Mesenchymal stem cell (in vitro differentiated cells and primary cell): ENCODE measurements around the gene CEP97.
"Not testable (repeated sequence)": the region's sequence is repeated elsewhere in the genome, so short reads cannot be mapped to it uniquely, and the experiment has no call there.

Experiments
- DNase-seq: peaks from one replicate; pipeline ENCODE4 v3.0.0-alpha.2; 2013
- H2AFZ ChIP-seq: one replicate; pipeline ENCODE4 v1.6.1; 2013; ENCODE audit warnings: low read depth, mild to moderate bottlenecking, control low read depth, inconsistent platforms, low read length, moderate library complexity
- H2AK5ac ChIP-seq: 2 replicates; pipeline ENCODE4 v1.6.1; 2013; ENCODE audit warnings: low read length, moderate library complexity, mild to moderate bottlenecking, inconsistent platforms; ENCODE audit not compliant: severe bottlenecking
- H2BK120ac ChIP-seq: one replicate; pipeline ENCODE4 v1.6.1; 2013; ENCODE audit warnings: low read depth, mild to moderate bottlenecking, inconsistent platforms, low read length, moderate library complexity
- H2BK12ac ChIP-seq, 2 experiments: one replicate each; pipeline ENCODE4 v1.6.1; 2013; ENCODE audit warnings: inconsistent platforms in 2 of 2, low read length in 2 of 2, mild to moderate bottlenecking in 2 of 2, moderate library complexity in 2 of 2, control low read depth in 1 of 2
- H2BK15ac ChIP-seq: one replicate; pipeline ENCODE4 v1.6.1; 2013; ENCODE audit warnings: mild to moderate bottlenecking, low read depth, inconsistent platforms; ENCODE audit not compliant: poor library complexity, severe bottlenecking
- H2BK5ac ChIP-seq: 2 replicates; pipeline ENCODE4 v1.6.1; 2013; ENCODE audit warnings: low read depth, mild to moderate bottlenecking, low read length, control low read depth, inconsistent platforms; ENCODE audit not compliant: poor library complexity, severe bottlenecking
- H3K14ac ChIP-seq, 2 experiments: one replicate each; pipeline ENCODE4 v1.6.1; 2013; ENCODE audit warnings: inconsistent platforms in 2 of 2, low read length in 2 of 2, control low read depth in 1 of 2, mild to moderate bottlenecking in 1 of 2, moderate library complexity in 1 of 2
- H3K18ac ChIP-seq, 2 experiments: one replicate each; pipeline ENCODE4 v1.6.1; 2013; ENCODE audit warnings: inconsistent platforms in 2 of 2, low read length in 2 of 2, control low read depth in 1 of 2, low read depth in 1 of 2, mild to moderate bottlenecking in 1 of 2
- H3K23ac ChIP-seq, 2 experiments: one replicate each; pipeline ENCODE4 v1.6.1; 2013; ENCODE audit warnings: inconsistent platforms in 2 of 2, low read length in 2 of 2, mild to moderate bottlenecking in 2 of 2, moderate library complexity in 2 of 2, control low read depth in 1 of 2
- H3K27ac ChIP-seq: 2 replicates; pipeline ENCODE4 v1.5.1; 2013; ENCODE audit warnings: mild to moderate bottlenecking, moderate library complexity, low read length, control low read depth, inconsistent platforms; ENCODE audit not compliant: poor library complexity, severe bottlenecking
- H3K27me3 ChIP-seq, 2 experiments: 2 replicates each; pipeline versions ENCODE4 v1.6.1 to v1.7.0; 2013; ENCODE audit warnings: low read length in 2 of 2, mild to moderate bottlenecking in 2 of 2, moderate library complexity in 2 of 2, control low read depth in 1 of 2, inconsistent platforms in 1 of 2; ENCODE audit not compliant: control insufficient read depth in 1 of 2, insufficient read depth in 1 of 2
- H3K36me3 ChIP-seq, 2 experiments: 2 replicates each; pipeline versions ENCODE4 v1.6.1 to v1.7.0; 2013; ENCODE audit warnings: low read length in 2 of 2, control low read depth in 1 of 2, inconsistent platforms in 1 of 2, low read depth in 1 of 2, mild to moderate bottlenecking in 1 of 2; ENCODE audit not compliant: insufficient read depth in 2 of 2, control insufficient read depth in 1 of 2
- H3K4ac ChIP-seq, 2 experiments: one replicate each; pipeline ENCODE4 v1.6.1; 2013; ENCODE audit warnings: inconsistent platforms in 2 of 2, low read length in 2 of 2, mild to moderate bottlenecking in 2 of 2, moderate library complexity in 2 of 2, control low read depth in 1 of 2, low read depth in 1 of 2
- H3K4me1 ChIP-seq: 2 replicates; pipeline ENCODE4 v1.6.1; 2013; ENCODE audit warnings: low read depth, low read length, control low read depth; ENCODE audit not compliant: control insufficient read depth, insufficient read depth
- H3K4me2 ChIP-seq: 2 replicates; pipeline ENCODE4 v1.6.1; 2013; ENCODE audit warnings: low read length, mild to moderate bottlenecking, inconsistent platforms; ENCODE audit not compliant: poor library complexity, severe bottlenecking
- H3K4me3 ChIP-seq, 2 experiments: 2 replicates each; pipeline versions ENCODE4 v1.5.1 to v1.7.0; 2013; ENCODE audit warnings: low read length in 2 of 2, mild to moderate bottlenecking in 2 of 2, control low read depth in 1 of 2, low read depth in 1 of 2; ENCODE audit not compliant: insufficient read depth in 1 of 2
- H3K79me1 ChIP-seq: replicated peaks from 2 replicates; pipeline ENCODE4 v1.6.1; 2013; ENCODE audit warnings: mild to moderate bottlenecking, control low read depth, low read length, inconsistent platforms; ENCODE audit not compliant: poor library complexity, severe bottlenecking
- H3K9ac ChIP-seq: 2 replicates; pipeline ENCODE4 v1.7.0; 2013; ENCODE audit warnings: mild to moderate bottlenecking, low read length, moderate library complexity
- H3K9me3 ChIP-seq: 2 replicates; pipeline ENCODE4 v1.7.0; 2013; ENCODE audit warnings: mild to moderate bottlenecking, low read length; ENCODE audit not compliant: control insufficient read depth
- H4K8ac ChIP-seq: one replicate; pipeline ENCODE4 v1.6.1; 2013; ENCODE audit warnings: inconsistent platforms, mild to moderate bottlenecking, low read length, moderate library complexity
- H4K91ac ChIP-seq: one replicate; pipeline ENCODE4 v1.6.1; 2013; ENCODE audit warnings: mild to moderate bottlenecking, low read length, inconsistent platforms
- WGBS: methylation state at CpG from one replicate; pipeline ENCODE4 v1.1.7; 2013; ENCODE audit warnings: mixed read lengths; 5-methylcytosine and 5-hydroxymethylcytosine counted together

The CEP97 gene

DNA sequence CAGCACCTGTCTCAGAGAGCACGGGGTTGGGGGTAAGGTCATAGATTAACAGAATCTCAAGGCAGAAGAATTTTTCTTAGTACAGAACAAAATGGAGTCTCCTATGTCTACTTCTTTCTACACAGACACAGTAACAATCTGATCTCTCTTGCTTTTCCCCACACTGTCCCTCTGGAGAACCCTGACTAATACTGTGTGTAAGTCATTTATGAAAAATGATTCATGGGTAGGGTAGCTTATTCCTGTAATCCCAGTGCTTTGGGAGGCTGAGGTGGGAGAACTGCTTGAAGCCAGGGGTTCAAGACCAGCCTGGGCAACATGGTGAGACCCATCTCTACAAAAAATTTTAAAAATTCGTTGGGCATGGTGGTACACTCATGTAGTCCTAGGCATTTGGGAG, 19.8 kb upstream of the CEP97 start:
- not testable (repeated sequence) for H3K18ac ChIP-seq, H2AK5ac ChIP-seq, H3K4me1 ChIP-seq, H2BK12ac ChIP-seq, H3K14ac ChIP-seq, DNase-seq, H2BK120ac ChIP-seq, H3K4ac ChIP-seq, H3K79me1 ChIP-seq, H3K27ac ChIP-seq, H3K9me3 ChIP-seq, H3K23ac ChIP-seq, H2BK15ac ChIP-seq, H3K27me3 ChIP-seq, H3K4me3 ChIP-seq, H3K36me3 ChIP-seq, H2BK5ac ChIP-seq, H4K8ac ChIP-seq, H2AFZ ChIP-seq, H4K91ac ChIP-seq, H3K4me2 ChIP-seq, H3K9ac ChIP-seq
- WGBS = 57% methylated on average over 1 of the region's 2 CpGs

- H3K18ac ChIP-seq = no peak overlapping the region
- H2BK5ac ChIP-seq = no peak overlapping the region
- H2AFZ ChIP-seq = no peak overlapping the region
- no peak overlapping the region for H2AK5ac ChIP-seq
- no peaks in the 10 kb centered on the region for H3K4me1 ChIP-seq
- H3K4me2 ChIP-seq = no peak overlapping the region
- H2BK15ac ChIP-seq = no peak overlapping the region
- 90% methylated on average over 3 of the region's 4 CpGs for WGBS
- H3K14ac ChIP-seq = no peak overlapping the region
- H4K8ac ChIP-seq = no peak overlapping the region
- no peak overlapping the region for H3K4ac ChIP-seq
- no peaks in the 10 kb centered on the region for H3K79me1 ChIP-seq
- no peak for DNase-seq
- H2BK120ac ChIP-seq = no peak overlapping the region
- H2BK12ac ChIP-seq = no peak overlapping the region
- H3K9me3 ChIP-seq = no peaks in the 10 kb centered on the region
- no peak overlapping the region for H4K91ac ChIP-seq
- H3K36me3 ChIP-seq = no peaks in the 10 kb centered on the region
- no peak overlapping the region for H3K23ac ChIP-seq
- H3K27ac ChIP-seq = no peak overlapping the region
- peaks cover 0 to 3% of the 10 kb centered on the region in 2 experiments for H3K27me3 ChIP-seq
- H3K4me3 ChIP-seq = no peak overlapping the region
- no peak overlapping the region for H3K9ac ChIP-seq
Measured at GRCh38 chr3:101709126-101709525, 15.3 kb upstream of the CEP97 start.

DNA sequence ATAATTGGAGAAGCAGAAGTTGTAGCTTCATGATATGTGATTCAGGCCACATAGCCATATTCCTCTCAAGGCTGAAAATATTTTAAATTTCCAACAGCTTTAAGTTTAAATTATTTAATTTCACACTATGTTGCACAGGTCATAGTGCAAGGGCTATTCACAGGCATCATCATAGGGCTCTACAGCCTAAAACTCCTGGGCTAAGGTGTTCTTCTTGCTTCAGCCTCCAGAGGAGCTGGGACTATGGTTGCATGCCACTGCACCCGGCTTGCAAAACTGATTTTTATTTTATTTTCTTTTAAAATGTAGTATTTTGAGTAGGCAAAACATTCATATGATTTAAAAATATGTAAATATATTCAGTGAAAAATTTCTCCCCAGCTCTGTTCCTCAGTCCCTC, 6.0 kb upstream of the CEP97 start:
- H3K4me1 ChIP-seq = no peaks in the 10 kb centered on the region
- H3K9me3 ChIP-seq = no peaks in the 10 kb centered on the region
- H3K18ac ChIP-seq = no peak overlapping the region
- no peak overlapping the region for H3K27ac ChIP-seq
- no peak for DNase-seq
- no peak overlapping the region for H2BK15ac ChIP-seq
- no peaks in the 10 kb centered on the region for H3K27me3 ChIP-seq
- no peak overlapping the region for H2BK12ac ChIP-seq
- no peak overlapping the region for H2BK120ac ChIP-seq
- no peak overlapping the region for H2AK5ac ChIP-seq
- H3K14ac ChIP-seq = no peak overlapping the region
- WGBS = 67% methylated on average over 1 of the region's 1 CpG
- H3K23ac ChIP-seq = no peak overlapping the region
- no peak overlapping the region for H2BK5ac ChIP-seq
- no peak overlapping the region for H4K91ac ChIP-seq
- no peak overlapping the region for H3K4me3 ChIP-seq
- H3K4me2 ChIP-seq = no peak overlapping the region
- no peak overlapping the region for H3K4ac ChIP-seq
- no peaks in the 10 kb centered on the region for H3K79me1 ChIP-seq
- H3K9ac ChIP-seq = no peak overlapping the region
- H2AFZ ChIP-seq = no peak overlapping the region
- no peak overlapping the region for H4K8ac ChIP-seq
- no peaks in the 10 kb centered on the region for H3K36me3 ChIP-seq

DNA sequence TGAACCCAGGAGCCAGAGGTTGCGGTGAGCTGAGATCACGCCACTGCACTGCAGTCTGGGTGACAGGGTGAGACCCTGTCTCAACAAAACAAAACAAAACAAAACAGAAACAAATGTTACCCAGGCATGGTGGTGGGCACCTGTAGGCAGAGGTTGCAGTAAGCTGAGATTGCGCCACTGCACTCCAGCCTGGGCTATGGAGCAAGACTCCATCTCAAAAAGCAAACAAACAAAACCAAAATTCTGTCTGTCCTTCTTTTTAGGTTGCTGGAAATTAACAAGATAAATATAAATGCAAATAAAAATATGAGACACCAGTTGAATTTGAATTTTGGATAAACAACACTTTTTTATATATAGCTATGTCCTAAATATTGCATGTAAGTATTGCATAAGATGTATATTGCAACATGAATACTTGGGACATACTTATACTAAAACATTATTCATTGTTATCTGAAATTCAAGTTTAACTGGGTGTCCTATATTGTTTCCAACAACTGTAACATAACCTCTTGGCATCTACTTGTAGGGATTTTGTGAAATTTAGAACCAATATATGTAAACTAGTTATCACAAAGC, 4.7 kb upstream of the CEP97 start:
- H3K79me1 ChIP-seq = no peaks in the 10 kb centered on the region
- H3K23ac ChIP-seq = no peak overlapping the region
- H3K9me3 ChIP-seq = no peaks in the 10 kb centered on the region
- H3K18ac ChIP-seq = no peak overlapping the region
- H3K9ac ChIP-seq = no peak overlapping the region
- DNase-seq = no peak
- no peaks in the 10 kb centered on the region for H3K4me1 ChIP-seq
- H3K27me3 ChIP-seq = no peaks in the 10 kb centered on the region
- no peak overlapping the region for H2BK12ac ChIP-seq
- 100% methylated on average over 3 of the region's 3 CpGs for WGBS
- no peak overlapping the region for H2AK5ac ChIP-seq
- no peak overlapping the region for H3K4ac ChIP-seq
- H3K27ac ChIP-seq = no peak overlapping the region
- no peak overlapping the region for H2AFZ ChIP-seq
- H3K4me2 ChIP-seq = no peak overlapping the region
- H3K36me3 ChIP-seq = no peaks in the 10 kb centered on the region
- no peak overlapping the region for H4K91ac ChIP-seq
- no peak overlapping the region for H3K4me3 ChIP-seq
- no peak overlapping the region for H2BK120ac ChIP-seq
- no peak overlapping the region for H2BK5ac ChIP-seq
- H3K14ac ChIP-seq = no peak overlapping the region
- no peak overlapping the region for H2BK15ac ChIP-seq
- H4K8ac ChIP-seq = no peak overlapping the region
